Stimulated activated CD4-positive, alpha-beta T cell treated with anti-CD3 and anti-CD28 coated beads, Interleukin-2, amount 100 ng/mL, for 4 hours (primary cell): Measurements from ENCODE around the gene LRRC34.

Source experiments
- DNase-seq: peaks from one replicate; pipeline ENCODE4 v3.0.0-alpha.2; 2020; ENCODE audit warnings: low read depth

Gene LRRC34

DNA sequence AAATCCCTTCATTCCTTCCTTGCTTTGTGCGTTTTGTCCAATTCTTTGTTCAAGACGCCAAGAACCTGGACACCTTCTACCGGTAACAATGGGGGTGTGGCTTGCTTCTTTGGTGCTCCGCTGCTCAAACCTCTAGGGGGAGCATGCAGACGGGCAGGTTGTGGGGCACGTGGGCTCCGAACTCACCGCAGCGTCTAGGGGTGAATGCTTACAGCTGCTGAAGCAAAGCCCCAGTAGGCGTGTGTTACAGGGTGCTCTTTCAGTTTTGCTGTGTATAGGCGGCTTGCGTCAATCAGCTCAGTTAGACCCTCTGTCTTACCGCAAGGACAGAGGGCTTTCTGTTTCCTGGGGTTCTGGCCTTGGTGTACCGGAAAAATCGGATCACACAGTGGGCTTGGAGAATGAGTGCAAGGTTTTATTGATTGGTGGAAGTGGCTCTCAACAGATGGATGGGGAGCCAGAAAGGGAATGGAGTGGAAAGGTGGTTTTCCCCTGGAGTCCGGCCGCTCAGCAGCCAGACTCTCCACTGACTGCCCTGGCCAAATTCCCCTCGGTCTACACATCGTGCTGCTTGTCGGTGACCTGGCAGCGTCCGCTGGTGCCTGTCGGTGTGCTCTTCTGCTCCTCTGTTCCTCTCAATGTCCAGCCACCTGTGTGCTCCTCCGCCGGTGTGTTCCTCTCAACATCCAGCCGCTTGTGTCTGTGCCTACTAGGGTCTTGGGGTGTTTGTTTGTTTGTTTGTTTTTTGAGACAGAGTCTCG, 1.2 kb upstream of the LRRC34 start:
- peak; percentile 77 for DNase-seq

DNA sequence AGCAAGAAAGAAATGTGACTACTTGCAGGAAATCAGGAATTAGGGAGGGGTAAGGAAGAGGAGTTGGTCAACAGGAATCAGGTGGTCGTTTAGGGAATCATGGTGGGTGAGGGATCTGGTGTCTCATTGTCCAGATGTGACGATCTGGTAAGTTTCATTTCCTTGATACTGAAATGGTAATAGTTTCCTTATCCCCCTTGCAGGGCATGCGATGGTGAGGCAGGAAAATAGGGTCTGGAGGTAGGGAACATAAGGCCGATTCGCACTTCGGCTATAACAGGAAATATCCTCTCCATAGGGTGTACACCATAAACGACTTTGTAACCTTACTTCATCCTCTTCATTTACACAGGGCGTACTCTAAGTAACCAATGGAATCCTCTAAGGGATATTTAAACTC, 574 bp upstream of the LRRC34 start:
- no peak for DNase-seq

DNA sequence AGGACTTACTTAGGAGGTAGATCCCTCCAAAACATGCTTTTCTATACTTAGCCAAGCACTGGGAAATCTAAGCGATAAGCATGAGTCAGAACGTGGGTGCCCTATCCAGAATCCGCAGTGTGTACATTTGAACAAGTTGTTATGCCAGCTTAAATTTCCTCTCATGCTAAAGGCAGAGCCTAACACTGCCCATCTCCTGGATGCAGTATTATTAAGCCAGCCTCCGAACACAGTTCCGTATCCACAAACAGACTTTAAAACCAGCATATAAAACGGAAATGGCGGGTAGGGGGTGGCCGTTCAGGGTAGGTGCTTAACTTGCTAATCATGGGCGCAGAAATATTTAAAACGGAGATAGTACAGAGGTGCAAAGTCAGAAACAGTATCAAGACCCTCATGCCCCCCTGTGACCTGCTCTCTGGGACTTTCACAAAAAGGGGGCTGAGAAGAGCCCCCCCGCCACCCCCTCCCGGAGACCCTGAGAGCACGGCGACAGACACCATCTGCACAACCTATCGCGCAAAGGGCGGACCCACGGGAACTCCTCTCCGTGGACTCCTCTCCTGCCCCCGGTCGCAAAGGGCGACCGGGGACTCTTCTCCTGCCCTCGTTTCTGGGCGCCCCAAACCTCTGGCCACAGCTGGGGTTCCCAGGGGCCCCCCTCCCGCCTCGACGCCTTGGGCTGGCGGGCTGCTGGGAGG, 923 bp downstream of the LRRC34 start:
- DNase-seq = no peak

DNA sequence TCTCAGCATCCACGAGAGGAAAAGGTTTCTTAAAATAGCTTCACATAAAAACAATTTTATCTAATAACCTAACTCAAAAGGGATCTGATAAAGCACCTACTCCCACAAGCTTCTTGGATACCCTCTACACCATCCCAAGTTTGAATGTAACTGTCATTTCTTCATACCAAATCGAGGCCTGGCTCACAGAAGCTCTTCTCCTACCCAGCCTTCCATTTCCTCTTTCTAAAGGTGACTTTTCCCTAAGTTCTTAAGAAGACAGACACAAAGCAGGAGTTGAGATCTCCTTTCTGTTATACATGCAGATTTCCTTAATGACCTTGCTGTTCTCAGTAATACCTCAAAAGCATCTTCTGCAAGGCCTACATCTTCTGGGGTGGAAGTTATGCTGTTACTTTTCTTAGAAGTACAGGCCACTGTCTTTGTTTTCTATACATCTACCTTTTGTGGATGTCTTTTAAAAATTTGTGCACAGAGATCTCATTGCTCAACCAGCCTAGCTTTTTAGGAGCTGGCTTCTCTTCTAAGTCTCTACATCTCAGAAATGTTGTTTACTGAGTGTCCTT, 3.4 kb downstream of the LRRC34 start:
- DNase-seq = no peak

DNA sequence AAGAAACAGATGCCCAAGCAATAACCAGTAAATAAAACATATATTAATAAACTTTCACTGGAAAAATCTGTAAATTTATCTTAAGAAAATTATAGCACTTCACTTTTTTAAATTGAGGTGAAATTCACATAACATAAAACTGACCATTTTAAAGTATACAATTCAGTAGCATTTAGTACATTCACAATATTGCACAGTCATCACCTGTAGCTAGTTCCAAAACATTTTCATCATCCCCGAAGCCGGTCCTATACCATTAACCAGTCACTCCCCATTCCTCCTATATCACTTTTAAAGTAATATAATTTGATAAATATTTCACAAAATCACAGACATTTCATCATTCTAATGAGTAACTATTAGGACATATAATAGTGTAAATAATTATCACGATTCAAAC, 8.0 kb downstream of the LRRC34 start:
- DNase-seq = no peak

DNA sequence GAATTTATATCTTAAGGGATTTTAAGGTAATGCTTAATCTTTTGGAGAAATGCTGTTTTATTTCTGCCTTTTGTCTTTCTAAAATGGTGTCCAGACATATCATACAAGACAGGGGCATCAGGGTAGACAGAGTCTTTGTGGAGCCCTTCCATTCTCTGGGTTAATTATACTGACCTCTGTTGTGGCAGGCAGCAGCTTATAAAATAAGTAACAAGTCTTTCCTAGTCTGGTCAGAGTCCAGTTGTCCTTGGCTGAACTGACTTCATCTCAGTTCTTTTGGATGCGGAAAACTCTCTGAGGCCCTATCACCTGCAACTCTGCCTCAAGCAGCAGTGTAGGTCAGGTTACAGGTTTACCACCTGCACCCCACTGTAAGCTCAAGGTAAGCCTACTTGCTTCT, 20.3 kb downstream of the LRRC34 start:
- DNase-seq = no peak

DNA sequence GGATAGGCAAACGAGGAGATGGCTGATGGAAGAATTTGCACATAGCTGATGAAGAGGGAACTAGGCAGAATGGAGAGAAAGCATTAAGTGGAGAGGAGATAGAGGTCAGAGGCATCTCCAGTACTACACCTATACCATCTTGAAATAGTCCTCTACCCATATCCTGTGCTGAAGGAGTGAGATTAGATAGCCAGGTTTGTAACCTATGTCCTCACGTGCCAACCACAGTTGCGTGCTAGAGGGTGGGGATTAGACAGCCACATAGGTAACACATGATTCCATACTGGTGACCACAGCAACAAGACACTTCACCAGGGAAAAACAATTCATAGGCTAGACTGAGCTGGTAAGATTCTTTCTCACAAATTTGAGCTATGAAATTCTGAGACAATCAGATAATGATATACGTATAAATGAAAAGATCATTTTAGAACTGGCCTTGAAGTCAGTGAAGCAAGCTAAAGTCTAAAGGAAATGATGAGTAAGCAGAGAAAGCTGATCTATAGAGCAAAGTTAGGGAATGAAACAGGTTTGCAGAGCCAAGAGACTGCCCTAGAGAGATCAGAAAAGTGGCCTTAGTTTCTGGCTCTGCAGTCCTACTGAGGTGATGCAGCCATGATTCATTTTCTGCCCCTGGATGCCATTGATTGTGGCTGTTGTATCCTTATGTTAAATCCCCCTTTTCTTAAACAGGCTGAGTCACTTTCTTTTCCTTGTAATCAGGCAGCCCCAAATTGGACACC, 21.8 kb downstream of the LRRC34 start:
- no peak for DNase-seq

DNA sequence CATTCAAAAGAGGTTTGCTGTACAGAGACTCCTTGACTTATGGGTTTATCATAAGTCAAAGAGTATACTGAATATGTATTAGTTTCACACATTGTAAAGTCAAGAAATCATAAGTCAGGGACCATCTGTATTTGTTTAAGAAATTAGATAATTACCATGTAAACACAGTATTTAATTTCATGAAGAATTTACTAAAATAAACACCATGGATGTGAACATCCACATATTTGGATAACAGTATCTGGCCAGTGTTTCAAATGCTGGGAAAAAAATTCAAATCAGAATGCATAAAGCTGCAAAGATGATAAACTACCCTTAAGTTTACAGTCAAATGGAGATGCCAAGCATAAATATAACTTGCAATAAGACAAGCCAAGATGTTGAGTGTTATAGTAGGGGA, 22.5 kb downstream of the LRRC34 start:
- DNase-seq = no peak

DNA sequence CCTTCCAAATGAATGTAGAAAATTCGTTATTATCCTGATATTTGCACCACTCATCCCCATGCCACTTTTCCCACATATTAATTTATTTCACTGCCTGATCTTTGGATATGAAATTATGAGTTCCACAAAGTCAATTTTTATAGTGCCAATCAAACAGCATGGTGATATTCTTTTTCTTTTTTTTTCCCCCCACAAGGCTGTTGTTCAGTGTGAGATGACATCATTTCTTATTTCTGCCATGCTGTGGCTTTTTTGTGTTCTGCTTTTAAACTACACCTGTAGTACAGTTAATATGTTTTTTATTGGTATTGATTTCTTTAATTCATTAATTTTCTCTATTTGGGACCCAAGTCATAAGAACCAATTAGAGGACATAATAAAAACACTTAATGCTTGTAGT, 24.9 kb downstream of the LRRC34 start:
- DNase-seq = no peak

DNA sequence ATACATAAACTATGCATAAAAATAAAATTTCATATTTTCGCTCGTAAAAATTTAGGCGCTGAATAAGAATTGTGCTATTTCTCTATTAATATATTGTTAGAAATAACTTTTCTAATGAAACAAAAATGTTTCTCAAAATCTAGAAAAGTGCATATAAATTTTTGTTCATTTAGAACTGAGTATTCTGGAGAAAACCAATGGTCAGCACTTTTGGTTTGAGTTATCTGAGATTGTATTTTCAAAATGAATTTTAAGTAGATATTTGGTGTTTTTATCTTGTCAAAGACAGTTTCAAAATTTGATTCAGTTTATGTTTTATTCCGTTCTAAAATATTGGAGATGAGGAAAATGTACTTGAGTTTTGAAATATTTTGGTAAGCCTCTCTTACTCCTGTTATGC, 25.6 kb downstream of the LRRC34 start:
- DNase-seq = no peak

DNA sequence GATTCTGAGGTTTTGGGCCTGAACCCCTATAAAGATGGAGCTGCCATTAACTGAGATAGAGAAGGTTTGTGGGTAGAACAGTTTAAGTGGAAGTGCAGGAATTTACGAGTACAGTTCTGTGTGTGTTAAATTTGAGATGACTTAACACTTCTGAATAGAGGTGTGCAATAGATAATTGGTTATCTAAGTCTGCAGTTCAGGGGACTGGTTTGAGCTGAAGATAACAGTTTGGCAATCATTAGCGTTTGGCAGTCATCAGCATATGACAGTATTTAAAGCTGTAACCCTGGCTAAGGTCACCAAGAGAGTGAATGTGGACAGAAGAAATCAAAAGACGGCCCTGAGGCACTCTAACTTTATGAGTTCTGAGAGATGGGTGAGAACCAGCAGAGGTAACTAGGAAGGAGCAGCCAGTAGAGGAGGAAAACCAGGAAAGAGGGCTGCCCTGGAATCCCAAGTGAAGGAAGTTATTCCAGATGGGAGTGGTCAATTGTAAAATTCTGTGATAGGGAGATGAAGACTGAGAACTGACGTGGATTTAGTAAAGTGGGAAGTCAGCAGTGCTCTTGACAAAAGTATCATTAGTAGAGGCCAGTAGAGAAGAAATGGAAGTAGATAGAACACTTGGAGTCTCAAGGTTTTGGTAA, 31.4 kb downstream of the LRRC34 start:
- no peak for DNase-seq

DNA sequence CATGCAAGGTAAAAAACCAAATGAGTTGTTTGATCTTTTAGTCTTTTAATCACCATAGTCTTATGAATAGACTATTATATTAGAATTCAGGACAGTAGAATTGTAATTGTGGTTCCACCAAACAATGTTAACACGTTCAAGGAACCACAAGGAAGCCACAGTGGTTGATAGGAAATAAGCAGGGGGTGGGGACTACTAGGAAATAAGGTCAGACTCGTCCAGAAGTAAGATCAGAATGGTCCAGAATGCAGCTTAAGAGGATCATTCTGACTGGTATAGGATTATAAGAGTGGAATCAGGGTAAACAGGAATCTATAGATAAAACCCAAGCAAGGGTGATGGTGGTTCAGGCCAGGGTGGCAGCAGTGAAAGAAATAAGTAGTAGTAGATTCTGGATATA, 32.0 kb downstream of the LRRC34 start:
- DNase-seq = no peak

DNA sequence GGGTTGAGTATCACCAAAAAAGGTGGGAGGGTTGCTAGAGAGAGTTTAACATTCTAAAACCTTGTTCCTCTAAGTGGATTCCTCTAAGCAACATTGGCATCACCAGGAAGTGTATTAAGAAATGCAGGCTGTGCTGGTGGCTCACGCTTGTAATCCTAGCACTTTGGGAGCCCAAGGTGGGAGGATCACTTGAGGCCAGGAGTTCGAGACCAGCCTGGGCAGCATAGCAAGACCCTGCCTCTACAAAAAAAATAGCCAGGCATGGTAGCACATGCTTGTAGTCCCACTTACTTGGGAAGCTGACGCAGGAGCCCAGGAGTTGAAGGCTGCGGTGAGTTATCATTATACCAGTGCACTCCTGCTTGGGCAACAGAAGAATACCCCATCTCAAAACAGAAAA, 34.9 kb downstream of the LRRC34 start:
- DNase-seq = no peak

DNA sequence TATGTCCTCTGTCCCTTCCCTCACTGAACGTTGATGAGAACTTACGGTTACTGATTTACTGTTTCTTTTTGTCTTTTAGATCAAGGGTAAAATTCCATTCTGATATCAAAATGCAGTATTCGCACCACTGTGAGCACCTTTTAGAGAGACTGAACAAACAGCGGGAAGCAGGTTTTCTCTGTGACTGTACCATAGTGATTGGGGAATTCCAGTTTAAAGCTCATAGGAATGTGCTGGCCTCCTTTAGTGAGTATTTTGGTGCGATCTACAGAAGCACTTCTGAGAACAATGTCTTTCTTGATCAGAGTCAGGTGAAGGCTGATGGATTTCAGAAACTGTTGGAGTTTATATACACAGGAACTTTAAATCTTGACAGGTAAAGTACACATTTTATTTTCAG, 38.5 kb downstream of the LRRC34 start:
- no peak for DNase-seq

DNA sequence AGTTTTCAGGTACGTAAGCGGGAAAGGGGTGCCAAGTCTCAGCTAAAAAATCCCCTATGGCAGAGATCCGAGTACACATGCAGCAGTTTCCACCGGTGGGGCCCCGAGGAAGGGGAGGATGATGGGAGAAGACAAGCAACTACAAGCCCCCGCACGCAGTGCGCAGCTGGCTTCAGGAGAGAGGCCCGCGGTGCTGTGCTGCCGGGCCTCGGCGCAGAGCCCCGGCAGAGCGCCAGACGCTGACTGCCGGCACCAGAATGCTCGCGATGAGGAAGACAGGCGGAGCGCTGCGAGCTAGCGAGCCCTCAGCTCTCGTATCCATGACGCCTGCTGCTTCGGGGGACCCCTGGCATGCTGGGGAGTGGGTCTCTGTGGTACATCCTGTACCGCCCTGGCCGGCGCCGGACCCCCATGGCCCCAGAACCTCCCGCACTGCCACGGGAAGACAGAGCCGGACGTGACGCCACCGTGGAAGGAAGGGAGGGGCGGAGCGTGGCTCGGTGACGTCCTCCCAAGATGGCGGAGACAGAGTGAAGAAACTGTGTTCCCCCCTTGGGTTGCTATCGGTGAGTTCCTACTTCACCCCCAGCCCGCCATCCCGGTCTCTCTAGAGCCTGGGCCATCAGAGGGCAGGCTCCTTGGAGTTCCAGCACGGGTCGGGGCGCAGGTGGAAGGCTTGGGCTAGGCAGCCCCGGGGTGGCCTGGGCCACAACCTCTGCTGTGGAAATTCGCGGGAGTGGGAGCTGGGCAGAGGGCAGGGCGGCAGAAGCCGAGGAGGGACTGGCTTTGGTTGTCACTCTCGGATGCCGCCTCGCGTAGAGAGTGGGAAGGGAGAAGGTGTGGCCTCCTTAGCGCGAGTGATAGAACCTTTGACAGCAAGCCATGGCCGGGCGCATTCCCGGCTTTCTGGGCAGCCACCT, 39.5 kb downstream of the LRRC34 start, which contains the start of gene MYNN:
TSS of gene MYNN (plus strand) at position 500 of the 920 bp plus-strand sequence. CDS start 900 bp downstream, outside the sequence.
- peak; percentile 88 for DNase-seq

DNA sequence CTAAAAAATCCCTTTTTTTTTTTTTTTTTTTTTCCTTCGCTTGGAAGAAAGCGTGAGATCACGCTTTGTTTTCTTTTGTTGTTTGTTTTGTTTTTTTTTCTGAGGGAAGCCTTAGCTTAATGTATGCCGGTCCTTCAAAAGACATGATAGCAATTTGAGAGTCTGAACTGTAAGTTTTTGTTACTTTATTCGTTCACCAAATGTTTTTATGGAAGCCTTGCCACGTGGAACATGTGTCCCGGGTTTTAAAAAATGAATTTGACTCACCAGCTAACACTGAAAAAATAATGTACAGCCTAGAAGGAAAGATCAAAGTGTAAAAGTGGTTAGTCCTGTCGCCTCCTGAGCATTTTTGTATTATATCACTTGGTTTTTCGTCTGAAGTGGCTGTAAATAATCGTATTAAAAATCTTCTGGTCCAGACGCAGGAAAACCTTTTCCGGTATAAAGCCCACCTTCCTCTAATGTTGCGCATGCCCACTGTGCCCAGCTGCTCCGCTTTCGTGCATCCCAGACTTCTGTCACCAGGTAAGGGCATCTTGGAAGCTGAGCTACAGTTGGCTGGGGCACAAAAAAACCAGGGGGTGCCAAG, 40.3 kb downstream of the LRRC34 start:
- peak; percentile 52 for DNase-seq

DNA sequence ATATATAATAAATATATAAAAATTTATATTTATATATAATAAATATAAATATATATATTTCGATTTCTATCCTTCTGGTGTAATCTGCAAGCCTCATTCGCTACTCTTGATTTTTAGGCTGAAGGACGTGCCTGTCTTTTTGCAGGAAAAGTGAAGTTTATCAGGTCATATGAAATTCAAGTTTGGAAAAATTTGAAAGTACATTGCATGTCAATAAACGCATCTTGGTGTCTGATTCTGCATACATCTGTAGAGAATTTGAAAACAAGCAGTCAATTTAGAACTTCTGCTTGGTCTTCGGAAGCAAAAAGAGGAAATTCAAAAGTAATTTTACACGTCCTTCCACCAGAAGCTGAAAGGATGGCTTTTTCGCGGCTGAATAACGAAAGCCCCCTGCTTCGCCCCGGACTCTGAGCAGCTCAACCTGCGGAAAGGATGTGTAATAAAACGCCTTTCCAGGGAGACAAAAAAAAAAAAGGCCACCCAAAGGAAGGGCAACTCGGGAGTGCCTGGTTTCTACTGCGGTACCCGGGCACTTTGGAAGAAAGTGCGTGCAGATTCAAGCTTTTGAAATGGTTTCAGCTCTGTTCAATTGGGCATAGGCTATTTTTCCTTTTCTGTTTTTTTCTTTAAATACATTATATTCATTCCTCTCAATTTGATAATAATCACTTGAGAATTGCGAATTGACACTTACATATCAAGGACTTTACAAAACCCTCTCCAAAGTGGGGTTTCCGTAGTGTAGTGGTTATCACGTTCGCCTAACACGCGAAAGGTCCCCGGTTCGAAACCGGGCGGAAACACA, 41.0 kb downstream of the LRRC34 start:
- DNase-seq = peak; percentile 43

DNA sequence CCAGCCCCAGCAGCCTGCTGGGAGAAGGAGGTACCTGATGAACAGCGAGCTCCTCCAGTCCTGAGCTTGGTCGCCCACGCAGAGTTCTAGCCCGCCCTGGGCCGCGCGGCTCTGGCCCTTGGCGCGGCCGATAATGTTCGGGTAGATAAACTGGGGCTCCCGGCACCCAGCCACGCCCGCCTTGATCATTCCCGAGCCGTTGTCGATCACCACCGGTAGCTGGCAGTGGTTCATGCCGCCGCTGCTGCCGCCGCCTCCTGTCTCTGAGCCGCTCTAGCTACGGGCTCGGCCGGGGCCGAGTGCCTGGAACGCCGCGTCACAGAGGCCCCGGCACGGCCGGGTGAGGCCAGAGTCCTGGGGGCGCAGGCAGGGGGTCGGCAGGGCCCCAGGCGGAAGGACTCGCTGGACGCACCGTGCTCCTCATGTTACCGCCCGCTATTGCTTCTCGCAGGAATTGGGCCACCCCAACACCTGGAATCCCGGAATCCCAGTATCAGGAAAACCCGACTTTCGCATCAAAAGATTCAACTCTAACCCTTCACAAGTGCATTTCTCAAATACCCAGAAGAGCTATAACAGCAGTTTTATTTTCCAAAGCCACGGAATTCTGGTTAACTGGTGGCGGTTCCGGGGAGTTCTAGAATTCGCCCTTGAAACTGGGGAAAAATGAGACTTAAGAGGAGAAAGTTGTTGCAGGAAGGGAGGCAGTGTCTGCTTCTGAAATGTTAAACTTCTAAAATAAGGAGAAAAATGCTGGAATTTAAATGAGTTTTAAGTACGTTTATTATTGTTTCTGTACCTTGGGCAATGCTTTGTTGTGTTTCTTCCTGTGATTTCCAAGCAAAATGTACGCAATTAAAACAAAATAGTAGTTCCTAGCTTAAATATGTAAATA, 43.2 kb downstream of the LRRC34 start, which contains the start of gene ACTRT3:
TSS of gene ACTRT3 (minus strand) at position 275 of the 895 bp plus-strand sequence. CDS start at position 234, 41 bp downstream.
- DNase-seq = peak; percentile 46
